ENCODE results near the gene UBAC2. TPM values are rescaled to one million over a fixed set of nuclear protein-coding genes. Genes with fewer than 3 reads are reported as not detected.

The UBAC2 gene
- total RNA-seq, 1 donor from 2014 or later, result 59.8 TPM

DNA sequence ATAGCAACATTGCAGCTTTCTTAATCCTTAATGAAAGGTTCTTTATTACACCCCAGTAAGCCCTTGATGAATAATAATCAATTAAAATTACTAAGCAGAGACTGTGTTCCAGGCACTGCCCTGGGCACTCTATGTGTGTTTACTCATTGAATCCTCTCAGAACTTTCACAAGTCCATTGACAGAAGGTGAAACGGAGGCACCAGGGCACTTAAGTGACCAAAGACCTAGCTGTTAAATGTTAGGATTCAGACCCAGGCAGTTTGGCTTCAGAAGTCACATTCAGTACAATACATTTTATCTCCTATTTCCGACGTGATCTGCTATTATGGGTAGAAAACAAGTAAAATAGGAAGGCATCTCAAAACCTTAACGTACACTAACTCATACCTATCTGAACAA lies 103.9 kb downstream of the UBAC2 start:
- H3K27ac Mint-ChIP-seq (ENCODE audit: unreplicated experiment), result no peak overlapping the region
- TF ChIP-seq, protein P1, sequence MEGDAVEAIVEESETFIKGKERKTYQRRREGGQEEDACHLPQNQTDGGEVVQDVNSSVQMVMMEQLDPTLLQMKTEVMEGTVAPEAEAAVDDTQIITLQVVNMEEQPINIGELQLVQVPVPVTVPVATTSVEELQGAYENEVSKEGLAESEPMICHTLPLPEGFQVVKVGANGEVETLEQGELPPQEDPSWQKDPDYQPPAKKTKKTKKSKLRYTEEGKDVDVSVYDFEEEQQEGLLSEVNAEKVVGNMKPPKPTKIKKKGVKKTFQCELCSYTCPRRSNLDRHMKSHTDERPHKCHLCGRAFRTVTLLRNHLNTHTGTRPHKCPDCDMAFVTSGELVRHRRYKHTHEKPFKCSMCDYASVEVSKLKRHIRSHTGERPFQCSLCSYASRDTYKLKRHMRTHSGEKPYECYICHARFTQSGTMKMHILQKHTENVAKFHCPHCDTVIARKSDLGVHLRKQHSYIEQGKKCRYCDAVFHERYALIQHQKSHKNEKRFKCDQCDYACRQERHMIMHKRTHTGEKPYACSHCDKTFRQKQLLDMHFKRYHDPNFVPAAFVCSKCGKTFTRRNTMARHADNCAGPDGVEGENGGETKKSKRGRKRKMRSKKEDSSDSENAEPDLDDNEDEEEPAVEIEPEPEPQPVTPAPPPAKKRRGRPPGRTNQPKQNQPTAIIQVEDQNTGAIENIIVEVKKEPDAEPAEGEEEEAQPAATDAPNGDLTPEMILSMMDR (conservative IDR thresholded peaks at IDR 0.05), result no peak

DNA sequence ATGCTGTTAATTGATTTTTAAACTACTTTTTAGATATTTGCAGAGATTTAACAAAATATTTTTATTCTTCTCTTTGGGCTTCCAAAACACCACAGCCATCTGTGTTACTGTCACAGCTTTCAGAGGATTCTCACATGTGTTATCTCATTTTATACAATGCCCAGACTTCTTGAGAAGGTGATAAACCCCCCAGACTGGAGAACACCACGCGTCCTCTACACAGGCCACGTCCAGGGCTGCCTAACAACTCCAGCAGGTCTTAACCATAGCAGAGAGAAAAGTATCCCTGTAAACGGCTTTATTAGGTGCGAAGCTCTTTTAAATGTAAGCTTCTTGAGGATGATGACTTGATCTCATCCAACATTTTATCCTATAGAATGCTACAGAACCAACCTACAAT lies 104.5 kb downstream of the UBAC2 start:
- no peak overlapping the region for H3K4me3 Mint-ChIP-seq
- H3K9me3 Mint-ChIP-seq, result no peaks in the 10 kb centered on the region
- H3K27me3 Mint-ChIP-seq (ENCODE audit: low read depth), result no peaks in the 10 kb centered on the region
- no peak for DNase-seq (ENCODE audit: low read depth, low spot score)
- peaks cover 5% of the 10 kb centered on the region for H3K36me3 Mint-ChIP-seq (ENCODE audit: low read depth)
- no peak overlapping the region for H3K27ac Mint-ChIP-seq (ENCODE audit: unreplicated experiment)
- TF ChIP-seq, protein P1 (conservative IDR thresholded peaks at IDR 0.05), result no peak
- H3K4me1 Mint-ChIP-seq, result peaks cover 26% of the 10 kb centered on the region

More for the DNA sequence above, 103.9 kb downstream of the UBAC2 start:
- H3K9me3 Mint-ChIP-seq, result no peaks in the 10 kb centered on the region
- H3K27me3 Mint-ChIP-seq (ENCODE audit: low read depth), result no peaks in the 10 kb centered on the region
- DNase-seq (ENCODE audit: low read depth, low spot score), result no peak
- H3K36me3 Mint-ChIP-seq (ENCODE audit: low read depth), result peaks cover 5% of the 10 kb centered on the region
- H3K4me3 Mint-ChIP-seq, result no peak overlapping the region
- peaks cover 26% of the 10 kb centered on the region for H3K4me1 Mint-ChIP-seq

DNA sequence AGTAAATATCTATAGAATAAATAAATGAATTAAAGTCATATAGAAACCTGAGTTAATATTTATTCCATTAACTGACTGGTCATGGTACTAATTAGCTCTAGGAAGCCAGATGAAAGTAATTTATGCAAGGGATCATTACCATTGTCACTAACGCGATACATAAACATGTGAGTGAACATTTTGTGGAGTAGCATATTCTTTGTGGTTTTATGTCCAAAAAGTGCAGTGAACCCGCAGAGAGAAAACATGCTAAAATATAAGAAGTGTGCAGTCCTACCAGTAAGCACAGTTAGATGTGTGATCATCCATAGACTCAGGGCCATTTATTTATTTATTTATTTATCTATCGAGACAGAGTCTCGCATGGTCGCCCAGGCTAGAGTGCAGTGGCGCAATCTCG lies 104.9 kb downstream of the UBAC2 start:
- H3K36me3 Mint-ChIP-seq (ENCODE audit: low read depth), result peaks cover 5% of the 10 kb centered on the region
- DNase-seq (ENCODE audit: low read depth, low spot score), result no peak
- no peak overlapping the region for H3K27ac Mint-ChIP-seq (ENCODE audit: unreplicated experiment)
- H3K4me1 Mint-ChIP-seq, result peaks cover 26% of the 10 kb centered on the region
- no peak overlapping the region for H3K4me3 Mint-ChIP-seq
- H3K9me3 Mint-ChIP-seq, result no peaks in the 10 kb centered on the region
- TF ChIP-seq, protein P1 (conservative IDR thresholded peaks at IDR 0.05), result no peak
- no peaks in the 10 kb centered on the region for H3K27me3 Mint-ChIP-seq (ENCODE audit: low read depth)

DNA sequence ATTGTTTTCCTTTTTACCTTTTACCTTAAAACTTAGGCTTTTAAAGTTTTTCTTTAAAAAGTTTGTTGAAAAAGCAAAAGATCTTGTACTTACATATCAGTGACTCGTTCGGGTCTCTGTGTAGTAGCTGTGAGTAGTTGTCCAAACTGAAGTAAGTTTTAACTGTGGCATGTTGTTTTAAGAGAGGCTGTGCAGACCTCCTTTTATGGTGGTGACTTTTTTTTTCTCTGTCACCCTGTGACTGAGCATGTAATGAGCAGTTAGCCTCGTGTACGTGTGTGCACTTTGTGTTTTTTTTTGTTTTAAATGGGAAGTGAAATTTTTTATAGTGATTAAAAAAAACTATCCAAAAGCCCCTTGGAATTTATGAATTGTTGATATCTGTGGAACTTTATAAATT lies 106.6 kb downstream of the UBAC2 start, which contains the start of gene GPR183:
Gene GPR183 (minus strand): TSS at position 153 of the 400 bp plus-strand sequence. CDS start 11,254 bp downstream, outside the sequence.
- Mint-ChIP-seq H3K27ac (ENCODE audit: unreplicated experiment) (no peak within 1 kb of the TSS), H3K27me3 (ENCODE audit: low read depth) (no peaks in the 10 kb centered on the region), H3K36me3 (ENCODE audit: low read depth) (peaks cover 5% of the 10 kb centered on the region), H3K4me3 (no peak within 1 kb of the TSS), H3K9me3 (no peaks in the 10 kb centered on the region), H3K4me1 (peaks cover 26% of the 10 kb centered on the region)
- no peak for DNase-seq (ENCODE audit: low read depth, low spot score)
- TF ChIP-seq, protein P1 (conservative IDR thresholded peaks at IDR 0.05), result no peak

DNA sequence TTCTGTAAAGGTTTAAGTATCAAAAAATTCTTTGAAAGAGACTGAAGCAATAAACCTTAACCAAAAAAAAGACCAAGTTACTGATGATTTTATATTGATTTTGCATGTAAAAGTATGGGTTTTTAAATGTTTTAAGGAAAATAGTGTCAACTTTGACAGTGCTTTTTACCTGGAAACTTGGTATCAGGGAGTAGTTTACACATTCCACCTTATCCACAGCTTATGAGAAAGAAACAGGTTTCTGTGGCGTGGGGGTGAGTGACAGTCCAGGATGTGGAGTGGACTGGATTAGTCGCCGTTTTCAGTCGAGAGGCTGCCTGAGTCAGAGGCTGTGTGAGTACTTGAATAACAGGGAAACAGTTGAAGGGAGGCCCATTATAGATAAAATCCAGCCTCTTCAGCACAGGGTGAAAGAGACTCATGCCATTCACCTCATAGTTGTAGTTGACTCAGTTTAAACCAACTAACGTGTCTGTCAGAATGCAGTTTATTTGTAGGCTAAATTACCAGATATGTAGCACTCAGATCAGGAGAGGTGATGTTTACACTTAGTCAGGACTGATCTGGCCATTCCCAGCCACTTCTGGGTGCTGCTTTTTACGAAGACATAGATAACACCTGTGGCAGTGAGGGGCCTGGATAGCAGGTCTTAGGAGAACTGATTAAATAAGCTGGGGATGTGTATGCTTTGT lies 107.1 kb downstream of the UBAC2 start:
- H3K4me3 Mint-ChIP-seq, result no peak overlapping the region
- H3K9me3 Mint-ChIP-seq, result no peaks in the 10 kb centered on the region
- H3K4me1 Mint-ChIP-seq, result peaks cover 31% of the 10 kb centered on the region
- TF ChIP-seq, protein P1 (conservative IDR thresholded peaks at IDR 0.05), result no peak
- H3K36me3 Mint-ChIP-seq (ENCODE audit: low read depth), result peaks cover 9% of the 10 kb centered on the region
- H3K27ac Mint-ChIP-seq (ENCODE audit: unreplicated experiment), result no peak overlapping the region
- DNase-seq (ENCODE audit: low read depth, low spot score), result no peak
- H3K27me3 Mint-ChIP-seq (ENCODE audit: low read depth), result no peaks in the 10 kb centered on the region

All from neural crest cell (in vitro differentiated cells).